ENCODE measurements around the gene NSUN6.
"Not testable (repeated sequence)": the region's sequence is repeated elsewhere in the genome, so short reads cannot be mapped to it uniquely, and the experiment has no call there.

NSUN6 gene

GRCh38 chr10:18608596-18608995 is 42.8 kb downstream of the NSUN6 start:
- no peak for DNase-seq (ENCODE audit: low spot score)

- DNase-seq (ENCODE audit: low spot score), result peak; percentile 47
Observed at GRCh38 chr10:18607503-18608378, 43.6 kb downstream of the NSUN6 start.

GRCh38 chr10:18606051-18606695 is 45.2 kb downstream of the NSUN6 start:
- DNase-seq (ENCODE audit: low spot score), result no peak

- no peak for DNase-seq (ENCODE audit: low spot score)
Observed at GRCh38 chr10:18601321-18601720, 50.1 kb downstream of the NSUN6 start.

GRCh38 chr10:18599392-18599791 is 52.0 kb downstream of the NSUN6 start:
- DNase-seq (ENCODE audit: low spot score), result no peak

- DNase-seq (ENCODE audit: low spot score), result peak; percentile 65
Observed at GRCh38 chr10:18594574-18595156, 56.7 kb downstream of the NSUN6 start.

- DNase-seq (ENCODE audit: low spot score), result not testable (repeated sequence)
Observed at GRCh38 chr10:18591141-18591540, 60.2 kb downstream of the NSUN6 start.

GRCh38 chr10:18586637-18587036 is 64.8 kb downstream of the NSUN6 start:
- not testable (repeated sequence) for DNase-seq (ENCODE audit: low spot score)

- DNase-seq (ENCODE audit: low spot score), result no peak
Observed at GRCh38 chr10:18583575-18584270, 67.7 kb downstream of the NSUN6 start.

GRCh38 chr10:18582803-18583202 is 68.6 kb downstream of the NSUN6 start:
- DNase-seq (ENCODE audit: low spot score), result no peak

GRCh38 chr10:18577823-18578685 is 73.3 kb downstream of the NSUN6 start:
- DNase-seq (ENCODE audit: low spot score), result no peak

GRCh38 chr10:18576586-18576985 is 74.8 kb downstream of the NSUN6 start:
- no peak for DNase-seq (ENCODE audit: low spot score)

- DNase-seq (ENCODE audit: low spot score), result no peak
Observed at GRCh38 chr10:18572959-18573561, 78.3 kb downstream of the NSUN6 start.

GRCh38 chr10:18571780-18572179 is 79.6 kb downstream of the NSUN6 start:
- no peak for DNase-seq (ENCODE audit: low spot score)

- no peak for DNase-seq (ENCODE audit: low spot score)
Observed at GRCh38 chr10:18571076-18571475, 80.3 kb downstream of the NSUN6 start.

GRCh38 chr10:18570386-18570785 is 81.0 kb downstream of the NSUN6 start:
- not testable (repeated sequence) for DNase-seq (ENCODE audit: low spot score)

GRCh38 chr10:18567343-18567856 is 84.0 kb downstream of the NSUN6 start:
- DNase-seq (ENCODE audit: low spot score), result no peak

GRCh38 chr10:18566177-18566576 is 85.2 kb downstream of the NSUN6 start:
- DNase-seq (ENCODE audit: low spot score), result no peak

GRCh38 chr10:18565006-18565405 is 86.4 kb downstream of the NSUN6 start:
- DNase-seq (ENCODE audit: low spot score), result no peak

- no peak for DNase-seq (ENCODE audit: low spot score)
Observed at GRCh38 chr10:18563003-18563726, 88.2 kb downstream of the NSUN6 start.

Measured in D341Med (cell line).